HCT116 (cell line): ENCODE data around the gene SLC4A5. TPM values are rescaled to one million over a fixed set of nuclear protein-coding genes. Genes with fewer than 3 reads are reported as not detected.

Source experiments
- ATAC-seq: fragments of 200-7000 bp; cut with Tn5 transposase; 2 replicates; pipeline ENCODE4 v1.9.1; 2020; ENCODE audit warnings: mild to moderate bottlenecking, moderate library complexity
- BruUV-seq: library from RNA; stranded (reverse); fragments of 400-500 nt; replicated peaks from 2 replicates; lab custom pipeline; 2021; lab: Mats Ljungman, UMichigan
- CTCF ChIA-PET: fragments of 300-600 bp; sonication (Branson Sonifier 250); formaldehyde crosslinking; loops from one replicate; lab custom pipeline; 2021; ENCODE audit warnings: antibody characterized with exemption; lab: Charles Lee
- POLR2A ChIA-PET: fragments of 300-600, 350-600 bp; sonication (Branson Sonifier 250); formaldehyde crosslinking; loops from one replicate; lab custom pipeline; 2021; ENCODE audit warnings: antibody characterized with exemption; lab: Charles Lee
- RAD21 ChIA-PET, 2 experiments: fragments of 300-600 bp; sonication (Branson Sonifier 250); formaldehyde crosslinking; loops; one replicate each; lab custom pipeline; 2023; ENCODE audit warnings: low total read pairs in 2 of 2; ENCODE audit not compliant: uncharacterized antibody in 2 of 2, unreplicated experiment in 2 of 2, low non-redundant PET in 1 of 2; lab: Charles Lee
- DNase-seq: peaks from one replicate; pipeline ENCODE4 v3.0.0-alpha.2; 2010; ENCODE audit warnings: low read depth, low spot score
- H2AFZ ChIP-seq: fragments of 200-600 bp; shearing (Covaris generic), sonication (generic); 2 replicates; pipeline ENCODE4 v1.6.1; 2017; ENCODE audit warnings: low read depth, mixed run types, mixed read lengths, antibody characterized with exemption, low read length; ENCODE audit not compliant: poor library complexity, severe bottlenecking
- H3K27ac ChIP-seq: 2 replicates; pipeline ENCODE4 v1.5.1; 2012; ENCODE audit warnings: low read depth, low read length
- H3K27me3 ChIP-seq: fragments of 200-600 bp; sonication (generic); 2 replicates; pipeline ENCODE4 v1.6.1; 2016; ENCODE audit warnings: mixed run types, low read length, mixed read lengths; ENCODE audit not compliant: insufficient read depth
- H3K36me3 ChIP-seq, 2 experiments: fragments of 200-500 bp in 1 of 2; fragments of 200-600 bp in 1 of 2; sonication (Bioruptor generic) in 1 of 2; sonication (generic) in 1 of 2; 2 replicates each; pipeline versions ENCODE4 v1.5.1 to v1.6.1; 2014 to 2016; ENCODE audit warnings: low read length in 2 of 2, inconsistent platforms in 1 of 2, mixed read lengths in 1 of 2, mixed run types in 1 of 2; ENCODE audit not compliant: insufficient read depth in 2 of 2, control insufficient read depth in 1 of 2
- H3K4me1 ChIP-seq, 2 experiments: fragments of 200-600 bp in 1 of 2; sonication (generic) in 1 of 2; 2 replicates each; pipeline versions ENCODE4 v1.5.1 to v1.6.1; 2012 to 2017; ENCODE audit warnings: low read length in 2 of 2, inconsistent platforms in 1 of 2, mild to moderate bottlenecking in 1 of 2, mixed read lengths in 1 of 2, mixed run types in 1 of 2, moderate library complexity in 1 of 2; ENCODE audit not compliant: insufficient read depth in 2 of 2, control insufficient read depth in 1 of 2
- H3K4me2 ChIP-seq: fragments of 200-600 bp; sonication (generic); 2 replicates; pipeline ENCODE4 v1.6.1; 2017; ENCODE audit warnings: mixed run types, low read length, mixed read lengths
- H3K4me3 ChIP-seq, 2 experiments: fragments of 200-600 bp in 1 of 2; sonication (generic) in 1 of 2; replicated peaks in 1 of 2; 2 replicates each; pipeline ENCODE4 v1.5.1; 2011 to 2016; ENCODE audit warnings: low read length in 2 of 2, control low read depth in 1 of 2, low read depth in 1 of 2, mild to moderate bottlenecking in 1 of 2, mixed read lengths in 1 of 2, mixed run types in 1 of 2
- H3K79me2 ChIP-seq: fragments of 200-600 bp; sonication (generic); 2 replicates; pipeline ENCODE4 v1.6.1; 2017; ENCODE audit warnings: mild to moderate bottlenecking, mixed run types, low read length, moderate library complexity, mixed read lengths; ENCODE audit not compliant: insufficient read depth
- H3K9ac ChIP-seq: fragments of 200-600 bp; sonication (generic); 2 replicates; pipeline ENCODE4 v1.6.1; 2016; ENCODE audit warnings: low read length, mixed read lengths
- H3K9me2 ChIP-seq: fragments of 200-600 bp; sonication (generic), shearing (Covaris generic); 2 replicates; pipeline ENCODE4 v1.6.1; 2017; ENCODE audit warnings: mixed run types, mild to moderate bottlenecking, moderate library complexity; ENCODE audit not compliant: insufficient read depth
- H3K9me3 ChIP-seq, 2 experiments: fragments of 200-500 bp in 1 of 2; fragments of 200-600 bp in 1 of 2; sonication (Bioruptor generic) in 1 of 2; sonication (generic) in 1 of 2; 2 replicates each; pipeline ENCODE4 v1.6.1; 2014 to 2017; ENCODE audit warnings: low read length in 2 of 2, mixed read lengths in 2 of 2, inconsistent platforms in 1 of 2, low read depth in 1 of 2, mild to moderate bottlenecking in 1 of 2, mixed run types in 1 of 2, moderate library complexity in 1 of 2; ENCODE audit not compliant: control insufficient read depth in 1 of 2, insufficient read depth in 1 of 2
- H4K20me1 ChIP-seq: fragments of 200-600 bp; sonication (generic), shearing (Covaris generic); 2 replicates; pipeline ENCODE4 v1.6.1; 2017; ENCODE audit warnings: mixed run types, mild to moderate bottlenecking, moderate library complexity; ENCODE audit not compliant: insufficient read depth
- ATF3 ChIP-seq: IDR thresholded peaks from 2 replicates; pipeline ENCODE4 v1.6.1; 2012
- CTCF ChIP-seq, 3 experiments: fragments of 200-600 bp in 1 of 3; sonication (generic) in 1 of 3; IDR thresholded peaks in 2 of 3; conservative IDR thresholded peaks in 1 of 3; 2 replicates each; pipeline ENCODE4 v1.5.1; 2012 to 2017; ENCODE audit warnings: low read depth in 2 of 3, low read length in 2 of 3, antibody characterized with exemption in 1 of 3, borderline replicate concordance in 1 of 3, control low read depth in 1 of 3, mild to moderate bottlenecking in 1 of 3, mixed read lengths in 1 of 3, mixed run types in 1 of 3, moderate library complexity in 1 of 3; ENCODE audit not compliant: insufficient read depth in 1 of 3
- EZH2phosphoT487 ChIP-seq: fragments of 200-600 bp; IDR thresholded peaks from 2 replicates; pipeline ENCODE4 v1.6.1; 2018; ENCODE audit warnings: antibody characterized with exemption, borderline replicate concordance
- JUND ChIP-seq: IDR thresholded peaks from 2 replicates; pipeline ENCODE4 v1.6.1; 2012
- POLR2A ChIP-seq: IDR thresholded peaks from 2 replicates; pipeline ENCODE4 v1.7.0; 2011; ENCODE audit warnings: borderline replicate concordance; ENCODE audit not compliant: insufficient read depth, insufficient read length; ENCODE audit errors: extremely low read depth
- RAD21 ChIP-seq: IDR thresholded peaks from 2 replicates; pipeline ENCODE4 v1.6.1; 2012; ENCODE audit warnings: low read depth, mild to moderate bottlenecking
- REST ChIP-seq: IDR thresholded peaks from 2 replicates; pipeline ENCODE4 v1.6.1; 2012; ENCODE audit warnings: low read depth
- ZBTB33 ChIP-seq: IDR thresholded peaks from 2 replicates; pipeline ENCODE4 v1.6.1; 2011; ENCODE audit warnings: mild to moderate bottlenecking, low read length, moderate library complexity; ENCODE audit not compliant: insufficient replicate concordance; ENCODE audit errors: extremely low read depth
- ZNF274 ChIP-seq: fragments of 200-500 bp; sonication (Bioruptor generic); IDR thresholded peaks from 2 replicates; pipeline ENCODE4 v1.6.1; 2014; ENCODE audit warnings: mild to moderate bottlenecking, low read depth, low read length, inconsistent platforms
- intact Hi-C: fragments of 100-400 bp; cut with micrococcal nuclease; formaldehyde crosslinking; loops from 2 replicates; pipeline ENCODE4 v1.10.0; 2022
- total RNA-seq: library from RNA; stranded (reverse); gene quantifications from one replicate; pipeline ENCODE4 v1.2.1, GENCODE V29; 2021; ENCODE audit not compliant: unreplicated experiment

SLC4A5 gene
- total RNA-seq, 1 experiment from 2014 or later = 0.91 TPM

GRCh38 chr2:74333175-74333574 lies 10.0 kb downstream of the SLC4A5 start:
- POLR2A ChIA-PET = no interaction called here
- intact Hi-C loops = loop anchor here (1.0 kb wide), 1 partner anchor 199 kb away; no protein-coding TSS in a partner anchor
- H2AFZ ChIP-seq = no peak overlapping the region
- RAD21 ChIA-PET = no interaction called here
- no peaks in the 10 kb centered on the region for H3K36me3 ChIP-seq
- TF ChIP-seq CTCF (IDR thresholded peaks at IDR 0.05 in 2 of 3, conservative IDR thresholded peaks at IDR 0.05 in 1 of 3; ENCODE audit: borderline replicate concordance in 1 of 3, insufficient read depth in 1 of 3, low read depth in 2 of 3, low read length in 2 of 3) (peak; percentile 48 to 68 (median 61); a peak in 5 of 6 replicates), RAD21 (peak; percentile 72), POLR2A (no peak), EZH2phosphoT487 (no peak), ZNF274 (no peak), REST (no peak), ZBTB33 (no peak), JUND (no peak), ATF3 (no peak)
- H3K79me2 ChIP-seq = no peaks in the 10 kb centered on the region
- no peaks in the 10 kb centered on the region for H3K9me2 ChIP-seq
- H3K9ac ChIP-seq = no peak overlapping the region
- no TSS peak for BruUV-seq
- peak; percentile 76 for ATAC-seq
- CTCF ChIA-PET = interaction anchor here (1.0 to 1.4 kb wide), 5 partner anchors 8 to 509 kb away, joined by 3 to 7 read pairs (median 4); no protein-coding TSS in a partner anchor
- H3K4me3 ChIP-seq = no peak overlapping the region
- no peaks in the 10 kb centered on the region for H3K4me1 ChIP-seq
- no peak overlapping the region for H3K27ac ChIP-seq
- peak; percentile 19 for DNase-seq
- H3K9me3 ChIP-seq = no peaks in the 10 kb centered on the region
- H3K4me2 ChIP-seq = no peak overlapping the region
- H3K27me3 ChIP-seq = no peaks in the 10 kb centered on the region
- H4K20me1 ChIP-seq = no peaks in the 10 kb centered on the region
